Subcutaneous adipose tissue (tissue), 4 donors: ENCODE data around the gene VWA8. TPM values are rescaled to one million over a fixed set of nuclear protein-coding genes. Genes with fewer than 3 reads are reported as not detected.

Experiments used
- total RNA-seq, 4 donors: library from RNA; depleted of rRNA; stranded (reverse); fragments of >200 nt; gene quantifications; one replicate each; pipeline ENCODE4 v1.1.0, GENCODE V29; 2016
- TF ChIP-seq, protein P1 (sequence below): fragments of 450-650 bp; IDR thresholded peaks from one replicate; pipeline ENCODE4 v1.5.1; 2016; ENCODE audit warnings: low read depth, mild to moderate bottlenecking, control low read depth, antibody characterized with exemption, moderate library complexity

The VWA8 gene
- total RNA-seq, 4 donors from 2014 or later = 18.1 to 28.3 (median 20.3) TPM

DNA sequence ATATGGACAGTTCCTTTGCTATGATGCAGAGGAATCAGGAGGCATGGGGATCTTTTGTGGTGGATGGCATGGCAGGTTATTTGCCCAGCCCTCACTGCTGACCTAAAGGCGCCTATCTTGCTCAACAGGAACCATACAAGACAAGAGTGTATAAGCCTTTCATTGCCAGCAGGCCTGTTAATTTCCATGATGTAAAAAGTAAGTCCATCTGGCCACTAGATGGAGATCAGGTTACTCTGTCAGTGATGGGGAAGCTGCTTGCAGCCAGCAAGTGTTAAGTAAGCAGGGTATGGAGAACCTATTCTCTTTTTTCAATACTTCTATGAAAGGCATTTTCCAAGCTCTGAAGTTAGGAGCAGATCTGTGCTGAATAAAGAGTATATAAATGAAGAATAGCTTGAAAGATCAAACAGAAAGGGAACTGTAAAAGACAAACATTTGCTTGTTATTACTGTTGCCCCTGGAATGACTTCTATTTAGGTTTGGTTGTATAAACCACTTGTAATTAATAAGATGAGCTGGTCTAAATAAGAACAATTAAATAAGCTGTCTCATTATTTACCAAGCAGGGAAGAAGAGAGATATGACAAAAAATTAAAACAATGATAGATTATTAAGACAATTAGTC, 292.7 kb downstream of the VWA8 start:
- TF ChIP-seq, protein P1, sequence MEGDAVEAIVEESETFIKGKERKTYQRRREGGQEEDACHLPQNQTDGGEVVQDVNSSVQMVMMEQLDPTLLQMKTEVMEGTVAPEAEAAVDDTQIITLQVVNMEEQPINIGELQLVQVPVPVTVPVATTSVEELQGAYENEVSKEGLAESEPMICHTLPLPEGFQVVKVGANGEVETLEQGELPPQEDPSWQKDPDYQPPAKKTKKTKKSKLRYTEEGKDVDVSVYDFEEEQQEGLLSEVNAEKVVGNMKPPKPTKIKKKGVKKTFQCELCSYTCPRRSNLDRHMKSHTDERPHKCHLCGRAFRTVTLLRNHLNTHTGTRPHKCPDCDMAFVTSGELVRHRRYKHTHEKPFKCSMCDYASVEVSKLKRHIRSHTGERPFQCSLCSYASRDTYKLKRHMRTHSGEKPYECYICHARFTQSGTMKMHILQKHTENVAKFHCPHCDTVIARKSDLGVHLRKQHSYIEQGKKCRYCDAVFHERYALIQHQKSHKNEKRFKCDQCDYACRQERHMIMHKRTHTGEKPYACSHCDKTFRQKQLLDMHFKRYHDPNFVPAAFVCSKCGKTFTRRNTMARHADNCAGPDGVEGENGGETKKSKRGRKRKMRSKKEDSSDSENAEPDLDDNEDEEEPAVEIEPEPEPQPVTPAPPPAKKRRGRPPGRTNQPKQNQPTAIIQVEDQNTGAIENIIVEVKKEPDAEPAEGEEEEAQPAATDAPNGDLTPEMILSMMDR = no peak

DNA sequence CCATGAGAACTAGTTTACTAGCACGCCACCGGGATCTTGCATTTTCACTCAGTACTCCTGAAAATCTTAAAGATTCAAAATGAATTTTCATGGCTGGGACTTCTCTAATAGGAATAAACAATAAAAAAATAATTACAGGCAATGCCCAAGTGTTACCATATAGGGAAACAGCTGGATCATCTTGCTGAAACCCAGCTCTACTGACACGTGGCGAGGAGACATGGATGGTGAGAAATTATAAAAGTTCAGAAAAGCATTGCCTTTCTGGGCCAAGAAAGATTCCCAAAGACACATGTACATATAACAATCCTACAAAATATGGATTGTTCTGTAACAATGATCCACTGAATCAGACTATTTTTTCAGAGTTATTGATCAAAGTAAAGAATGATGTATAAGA, 294.3 kb downstream of the VWA8 start:
- TF ChIP-seq, protein P1 = no peak

DNA sequence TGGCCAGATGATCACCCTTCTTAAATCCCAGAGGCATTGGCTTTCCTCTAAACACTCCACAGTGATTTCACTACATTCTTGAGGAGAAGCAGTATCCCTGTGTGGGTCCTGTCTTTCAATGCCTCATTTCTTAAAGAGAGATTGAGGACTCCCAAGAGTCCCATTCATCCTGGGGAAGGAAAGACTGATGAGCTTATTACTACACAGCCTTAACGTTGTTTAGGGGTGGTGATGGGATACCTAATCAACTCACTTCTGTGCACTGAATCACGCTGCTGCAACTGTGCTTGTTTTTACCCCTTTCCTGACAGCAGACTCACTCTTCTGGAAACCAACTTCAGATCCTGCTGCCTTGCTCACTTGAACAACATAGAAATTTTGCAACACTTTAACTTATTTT, 300.5 kb downstream of the VWA8 start:
- TF ChIP-seq, protein P1 = no peak

DNA sequence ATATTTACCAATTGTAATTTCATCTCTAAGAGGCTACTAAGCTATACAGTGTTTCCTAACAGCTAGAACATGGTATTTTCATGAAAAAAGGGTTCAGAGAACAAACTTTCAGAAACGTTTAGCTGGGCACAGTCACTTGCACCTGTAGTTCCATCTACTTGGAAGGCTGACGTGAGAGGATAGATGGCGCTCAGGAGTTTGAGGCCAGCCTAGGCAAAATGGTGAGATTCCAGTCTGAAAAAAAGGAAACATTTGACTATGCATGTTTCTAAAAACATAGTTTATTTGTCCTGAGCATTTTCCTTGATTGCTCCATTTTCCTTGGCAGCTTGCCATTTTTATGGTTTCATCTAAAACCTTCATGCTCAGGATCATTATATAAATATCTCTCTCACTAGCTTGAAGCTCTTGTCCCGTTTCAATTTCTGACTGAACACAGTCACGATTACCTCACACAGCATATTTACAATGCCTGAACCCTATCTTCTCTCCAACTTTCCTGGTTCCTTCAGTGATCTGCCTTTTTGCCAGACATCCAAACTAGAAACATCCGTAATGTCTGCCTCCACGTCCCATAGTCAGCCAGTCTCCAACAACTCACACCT, 302.8 kb downstream of the VWA8 start:
- TF ChIP-seq, protein P1 = no peak

DNA sequence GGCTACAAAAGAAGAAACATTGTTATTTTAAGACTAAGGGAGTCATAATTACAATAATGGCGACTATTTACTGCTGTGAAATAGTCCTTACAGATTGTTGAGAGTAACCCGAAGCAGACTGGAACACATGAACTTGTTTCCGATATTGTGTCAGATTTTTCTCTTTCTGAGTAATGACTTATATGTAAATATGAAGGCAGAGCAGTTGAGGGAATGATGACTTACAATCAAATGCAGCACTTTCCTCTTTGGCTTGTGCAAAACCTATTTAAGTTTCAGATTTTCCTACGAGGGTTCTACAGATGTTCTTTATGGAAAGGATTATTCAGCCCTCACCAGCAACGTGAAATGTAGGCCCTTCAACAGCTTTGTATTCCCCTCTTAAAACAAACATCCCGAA, 304.9 kb downstream of the VWA8 start:
- TF ChIP-seq, protein P1 = no peak

DNA sequence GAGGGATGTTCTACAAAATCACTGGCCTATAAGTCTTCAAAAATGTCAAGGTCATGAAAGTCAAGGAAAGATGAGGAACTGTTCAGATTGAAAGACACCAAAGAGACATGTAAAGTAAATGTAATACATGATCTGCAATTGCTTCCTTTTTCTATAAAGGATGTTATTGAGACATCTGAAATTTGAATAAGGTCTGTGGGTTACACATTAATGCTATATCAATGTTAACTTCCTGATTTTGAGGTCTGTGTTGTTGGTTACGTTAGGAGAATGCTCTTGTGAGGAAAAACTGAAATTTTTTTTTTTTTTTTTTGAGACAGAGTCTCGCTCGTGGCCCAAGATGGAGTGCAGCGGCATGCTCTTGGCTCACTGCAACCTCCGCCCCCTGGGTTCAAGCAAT, 306.1 kb downstream of the VWA8 start:
- TF ChIP-seq, protein P1 = no peak

DNA sequence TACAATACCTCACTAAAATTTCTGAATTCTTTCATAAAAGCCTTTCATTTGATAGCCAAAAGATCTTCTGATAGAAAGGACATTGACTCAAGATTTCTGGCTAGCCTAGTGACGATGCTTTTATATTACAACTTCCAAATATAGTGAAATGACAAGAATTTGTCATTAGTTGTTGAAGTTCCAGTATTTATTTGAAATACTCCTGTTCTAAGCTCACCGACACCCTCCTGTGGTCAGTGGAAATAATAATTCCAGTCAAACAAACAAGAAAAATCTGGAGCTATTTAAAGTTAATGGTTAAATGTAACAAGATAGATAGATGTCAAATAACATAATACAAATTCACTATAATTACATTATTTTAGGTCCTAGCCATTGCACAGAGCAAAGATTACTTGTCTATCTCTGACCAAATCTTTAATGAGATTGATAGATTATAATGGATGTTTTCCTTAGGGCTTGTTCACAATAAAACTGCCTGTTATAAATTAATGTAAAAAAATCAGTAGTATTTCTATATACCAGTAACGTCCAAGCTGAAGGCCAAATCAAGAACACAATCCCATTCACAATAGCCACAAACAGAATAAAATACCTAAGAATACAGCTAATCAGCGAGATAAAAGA, 308.1 kb downstream of the VWA8 start:
- TF ChIP-seq, protein P1 = no peak
